K562 (cell line): ENCODE data around the gene HSPH1. TPM values are rescaled to one million over a fixed set of nuclear protein-coding genes. Genes with fewer than 3 reads are reported as not detected.

Experiments used
- CHD2 ChIP-seq: IDR thresholded peaks from 2 replicates; pipeline ENCODE4 v1.6.1; 2011; ENCODE audit warnings: low read depth, low read length
- CHD7 ChIP-seq: fragments of 200-600 bp; sonication (generic); IDR thresholded peaks from one replicate; pipeline ENCODE4 v1.6.1; 2012; ENCODE audit warnings: mild to moderate bottlenecking, low read depth, low read length, inconsistent platforms
- ELF2 ChIP-seq: fragments of 250-450 bp; sonication (Bioruptor Pico); IDR thresholded peaks from 2 replicates; pipeline ENCODE4 v1.5.0; 2021; ENCODE audit warnings: mild to moderate bottlenecking
- FOSL1 ChIP-seq: fragments of 200-800 bp; sonication (Bioruptor generic); conservative IDR thresholded peaks from 2 replicates; pipeline ENCODE4 v1.6.1; 2016; ENCODE audit warnings: missing genetic modification characterization, missing compliant biosample characterization
- KAT7 ChIP-seq: sonication (generic); formaldehyde crosslinking; IDR thresholded peaks from 2 replicates; pipeline ENCODE4 v1.8.0; 2022; ENCODE audit warnings: missing genetic modification reagents, mild to moderate bottlenecking, borderline replicate concordance
- KLF1 ChIP-seq: fragments of 450-650 bp; IDR thresholded peaks from 2 replicates; pipeline ENCODE4 v1.6.1; 2016; ENCODE audit warnings: missing genetic modification characterization, missing compliant biosample characterization
- NFRKB ChIP-seq: fragments of 450-650 bp; IDR thresholded peaks from 2 replicates; pipeline ENCODE4 v1.6.1; 2016; ENCODE audit warnings: low read depth
- PHTF2 ChIP-seq: fragments of 250-450 bp; sonication (Bioruptor Pico); IDR thresholded peaks from 2 replicates; pipeline ENCODE4 v1.5.0; 2021; ENCODE audit warnings: mild to moderate bottlenecking
- PTRF ChIP-seq: fragments of 450-650 bp; IDR thresholded peaks from 2 replicates; pipeline ENCODE4 v1.6.1; 2016; ENCODE audit warnings: mild to moderate bottlenecking, missing genetic modification characterization, missing compliant biosample characterization
- RAD51 ChIP-seq: fragments of 450-650 bp; IDR thresholded peaks from 2 replicates; pipeline ENCODE4 v1.7.1; 2016; ENCODE audit warnings: low read depth, mild to moderate bottlenecking, borderline replicate concordance
- SNAPC5 ChIP-seq: fragments of 250-450 bp; sonication (Bioruptor Pico); IDR thresholded peaks from 2 replicates; pipeline ENCODE4 v1.8.0; 2021; ENCODE audit warnings: moderate library complexity, mild to moderate bottlenecking, inconsistent platforms
- STAT5B ChIP-seq: fragments of 250-450 bp; sonication (Bioruptor Pico); IDR thresholded peaks from 2 replicates; pipeline ENCODE4 v1.8.0; 2021; ENCODE audit warnings: mild to moderate bottlenecking, inconsistent platforms
- TARDBP ChIP-seq: fragments of 450-650 bp; IDR thresholded peaks from 2 replicates; pipeline ENCODE4 v1.6.1; 2016
- ZNF324 ChIP-seq: fragments of 250-450 bp; sonication (Bioruptor Pico); IDR thresholded peaks from 2 replicates; pipeline ENCODE4 v1.4.0; 2020; ENCODE audit warnings: mild to moderate bottlenecking
- ZNF395 ChIP-seq: fragments of 200-800 bp; sonication (Bioruptor generic); IDR thresholded peaks from 2 replicates; pipeline ENCODE4 v1.6.1; 2017; ENCODE audit warnings: missing genetic modification characterization, missing compliant biosample characterization
- ZNF445 ChIP-seq: fragments of 250-450 bp; sonication (Bioruptor Pico); IDR thresholded peaks from 2 replicates; pipeline ENCODE4 v1.4.0; 2020; ENCODE audit warnings: low read depth, mild to moderate bottlenecking, moderate library complexity
- ZNF589 ChIP-seq: fragments of 200-800 bp; sonication (Bioruptor generic); IDR thresholded peaks from 2 replicates; pipeline ENCODE4 v1.6.1; 2016; ENCODE audit warnings: low read depth, missing genetic modification characterization, missing compliant biosample characterization
- ZSCAN29 ChIP-seq: fragments of 450-650 bp; IDR thresholded peaks from 2 replicates; pipeline ENCODE4 v1.6.1; 2017
- polyA plus RNA-seq, 8 experiments: library from polyadenylated mRNA; depleted of rRNA in 4 of 8; stranded (reverse) in 5 of 8; unstranded in 3 of 8; fragments of >200 nt; fragmentation: Nextera tagmentation in 2 of 8; fragmentation: Illumina TruSeq in 1 of 8; extraction: Ambion mirVana in 2 of 8; extraction: Trizol in 1 of 8; gene quantifications; 2 replicates each; pipeline versions ENCODE4 v1.2.1 to v1.2.3, GENCODE V29; 2011 to 2014; ENCODE audit warnings: inconsistent platforms in 1 of 8, missing spikeins in 1 of 8
- total RNA-seq, 7 experiments: library from RNA; depleted of rRNA in 6 of 7; stranded (reverse); fragments of >200 nt in 6 of 7; fragmentation: Illumina TruSeq in 2 of 7; extraction: Trizol in 2 of 7; gene quantifications; 2 replicates each; pipeline versions ENCODE4 v1.2.1 to v1.2.3, GENCODE V29; 2011 to 2021; ENCODE audit warnings: low replicate concordance in 1 of 7

HSPH1 gene
- total and polyA plus RNA-seq, 9 of the 15 experiments (the other 6 are each of a cell fraction or from before 2014, with no cell fraction given) = 34.6 to 104 (median 64.7) TPM

- TF ChIP-seq CHD2 (no peak), ZNF395 (CRISPR knock-in tag) (no peak; the same call in 1 of the 2 replicates), ELF2 (CRISPR knock-in tag) (peak; percentile 80; the same call in 1 of the 2 replicates), ZNF324 (CRISPR knock-in tag) (no peak), NFRKB (no peak), PHTF2 (no peak), FOSL1 (tag) (0 out of 2 replicates have a peak, but pooled peaks have one; percentile 10), ZNF445 (CRISPR knock-in tag) (no peak), ZSCAN29 (no peak), TARDBP (no peak), KAT7 (CRISPR knock-in tag) (no peak), STAT5B (CRISPR knock-in tag) (no peak), KLF1 (tag) (no peak), ZNF589 (CRISPR knock-in tag) (no peak), RAD51 (no peak), PTRF (tag) (no peak), CHD7 (no peak), SNAPC5 (CRISPR knock-in tag) (no peak)
These were observed at the start of gene HSPH1 (continued) for GRCh38 chr13:31161557-31162150.
